Naive thymus-derived CD8-positive, alpha-beta T cell (primary cell): ENCODE data around the gene ROPN1B. TPM values are rescaled to one million over a fixed set of nuclear protein-coding genes. Genes with fewer than 3 reads are reported as not detected.
"Not testable (repeated sequence)": the region's sequence is repeated elsewhere in the genome, so short reads cannot be mapped to it uniquely, and the experiment has no call there.

Experiments
- ATAC-seq, 2 donors: fragments of 150-1000 bp; cut with Tn5 transposase in 1 of 2; sonication (Bioruptor Pico), chemical (Tn5 transposase) in 1 of 2; 1 replicate in 1 of 2; 2 replicates in 1 of 2; pipeline ENCODE4 v1.10.0; 2021; ENCODE audit warnings: mild to moderate bottlenecking in 2 of 2, moderate library complexity in 2 of 2
- POLR2A ChIA-PET: fragments of 350-600 bp; sonication (Branson Sonifier 250); formaldehyde crosslinking; loops from one replicate; lab custom pipeline; 2021; ENCODE audit warnings: antibody characterized with exemption; lab: Charles Lee
- DNase-seq, 10 donors: peaks; one replicate each; pipeline versions ENCODE4 v3.0.0 to v3.0.0-alpha.2; 2020 to 2022
- H3K27ac Mint-ChIP-seq, 10 donors: one replicate each; pipeline ENCODE4 v1.8.0; 2020 to 2022; ENCODE audit warnings: mild to moderate bottlenecking in 10 of 10, mixed read lengths in 10 of 10, moderate library complexity in 4 of 10, inconsistent platforms in 1 of 10
- H3K27me3 Mint-ChIP-seq, 5 donors: one replicate each; pipeline ENCODE4 v1.8.0; 2021 to 2022; ENCODE audit warnings: mixed read lengths in 5 of 5
- H3K36me3 Mint-ChIP-seq, 3 donors: one replicate each; pipeline ENCODE4 v1.8.0; 2020 to 2022; ENCODE audit warnings: mixed read lengths in 3 of 3, mild to moderate bottlenecking in 2 of 3, inconsistent platforms in 1 of 3
- H3K4me1 Mint-ChIP-seq, 4 donors: one replicate each; pipeline ENCODE4 v1.8.0; 2021 to 2022; ENCODE audit warnings: mixed read lengths in 4 of 4
- H3K4me3 Mint-ChIP-seq, 10 donors: one replicate each; pipeline ENCODE4 v1.8.0; 2020 to 2022; ENCODE audit warnings: mild to moderate bottlenecking in 10 of 10, mixed read lengths in 10 of 10, moderate library complexity in 6 of 10, inconsistent platforms in 1 of 10
- H3K9me3 Mint-ChIP-seq, 9 donors: one replicate each; pipeline ENCODE4 v1.8.0; 2020 to 2022; ENCODE audit warnings: mixed read lengths in 9 of 9, mild to moderate bottlenecking in 3 of 9, inconsistent platforms in 1 of 9, moderate library complexity in 1 of 9
- polyA plus RNA-seq, 3 donors: library from polyadenylated mRNA; unstranded; fragments of 300-500 nt; fragmentation: Illumina TruSeq; gene quantifications; one replicate each; pipeline ENCODE4 v1.2.3, GENCODE V29; 2021
- total RNA-seq, 8 experiments: library from RNA in 2 of 8; stranded (reverse) in 2 of 8; gene quantifications; one replicate each; pipeline ENCODE4 v1.2.3 and lab custom pipeline; 2021 to 2026

Gene ROPN1B
- total and polyA plus RNA-seq, 5 experiments from 2014 or later: not detected

DNA sequence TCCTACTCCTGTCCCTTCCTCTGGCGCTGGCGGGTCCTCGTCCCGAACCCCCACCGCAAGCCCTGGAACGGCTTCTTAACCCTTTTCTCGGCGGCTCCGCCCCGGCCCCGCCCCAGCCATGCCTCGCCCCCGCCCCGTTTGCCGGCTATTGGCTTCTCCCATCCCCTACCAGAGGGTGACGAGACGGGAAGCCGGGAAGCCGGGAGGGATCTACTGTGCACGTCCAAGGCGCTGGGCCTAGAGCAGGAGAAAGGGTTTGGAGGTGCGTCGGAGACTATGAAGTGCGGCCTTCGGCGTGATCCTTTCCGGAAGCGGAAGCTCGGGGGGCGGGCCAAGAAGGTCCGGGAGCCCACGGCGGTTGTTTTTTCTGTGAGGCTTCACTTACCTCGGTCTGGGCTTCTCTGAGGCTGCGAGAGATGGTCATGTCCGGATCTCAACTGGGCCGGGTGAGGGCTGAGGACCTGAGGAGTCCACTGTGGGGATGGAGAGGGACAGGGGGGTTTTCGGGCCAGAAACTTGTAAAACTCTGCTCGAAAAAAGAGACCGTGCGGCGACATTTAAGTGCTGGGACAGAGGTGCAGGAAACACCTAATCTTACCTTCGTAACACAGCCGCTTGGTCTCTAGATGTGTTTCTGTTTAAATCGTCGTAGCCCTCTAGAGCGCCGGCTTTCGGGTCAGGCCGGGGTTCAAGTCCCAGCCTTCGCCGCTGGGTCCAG is 21.4 kb downstream of the ROPN1B start:
- DNase-seq (peak; percentile 55 to 87 (median 72)), ATAC-seq (peak; percentile 90 to 93)
- H3K27me3 Mint-ChIP-seq: peaks cover 0 to 8% (median 0%) of the 10 kb centered on the region in 5 donors
- peak overlapping the region; percentile 92 to 100 (median 98) for H3K4me3 Mint-ChIP-seq
- POLR2A ChIA-PET: interaction anchor here (0.6 to 1.6 kb wide), 8 partner anchors 9 to 486 kb away, joined by 3 to 25 read pairs (median 3); partner anchors contain the start of genes KLF15, SLC41A3 and ZXDC
- peaks cover 10 to 22% (median 17%) of the 10 kb centered on the region in 4 donors for H3K4me1 Mint-ChIP-seq
- H3K27ac Mint-ChIP-seq: peak overlapping the region in 9 of 10 donors; percentile 96 to 100 (median 100)
- no peaks in the 10 kb centered on the region for H3K36me3 Mint-ChIP-seq
- H3K9me3 Mint-ChIP-seq: peaks cover 0 to 8% (median 0%) of the 10 kb centered on the region in 9 donors

DNA sequence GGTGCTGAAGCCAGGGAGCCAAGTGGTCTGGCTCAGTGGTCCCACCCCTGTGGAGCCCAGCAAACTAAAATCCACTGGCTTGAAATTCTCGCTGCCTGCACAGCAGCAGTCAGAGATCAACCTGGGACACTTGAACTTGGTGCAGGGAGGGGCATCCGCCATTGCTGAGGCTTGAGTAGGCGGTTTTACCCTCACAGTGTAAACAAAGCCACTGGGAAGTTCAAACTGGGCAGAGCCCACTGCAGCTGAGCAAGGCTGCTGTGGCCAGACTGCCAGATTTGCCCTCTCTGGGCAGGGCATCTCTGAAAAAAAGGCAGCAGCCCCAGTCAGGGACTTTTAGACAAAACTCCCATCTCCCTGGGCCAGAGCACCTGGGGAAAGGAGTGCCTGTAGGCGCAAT is 27.8 kb downstream of the ROPN1B start:
- H3K4me1 Mint-ChIP-seq, H3K27ac Mint-ChIP-seq, POLR2A ChIA-PET, DNase-seq, H3K27me3 Mint-ChIP-seq, H3K4me3 Mint-ChIP-seq, ATAC-seq: not testable (repeated sequence)
- peaks cover 0 to 46% (median 20%) of the 10 kb centered on the region in 9 donors for H3K9me3 Mint-ChIP-seq
- H3K36me3 Mint-ChIP-seq: peaks cover 2 to 18% (median 7%) of the 10 kb centered on the region in 3 donors

DNA sequence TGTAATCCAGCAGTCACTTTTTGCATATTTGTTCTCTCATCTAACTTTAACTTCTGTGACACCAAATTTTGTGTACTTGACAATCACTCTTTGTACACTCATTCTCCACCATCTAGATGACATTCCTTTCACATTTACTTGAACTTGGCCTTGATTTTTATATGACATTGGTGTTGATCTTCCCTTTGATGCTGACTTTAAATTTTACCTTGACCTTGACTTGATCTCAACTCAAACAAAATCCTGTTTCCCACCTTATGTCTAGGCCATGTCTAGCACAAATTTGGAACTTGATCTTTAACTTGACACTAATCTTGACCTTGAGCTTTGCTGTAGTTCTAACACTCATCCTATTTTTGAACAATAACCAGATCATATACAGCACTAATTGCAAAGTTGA is 33.2 kb downstream of the ROPN1B start:
- POLR2A ChIA-PET: no interaction called here
- Mint-ChIP-seq H3K27ac (no peak overlapping the region), H3K4me1 (no peaks in the 10 kb centered on the region), H3K9me3 (peaks cover 0 to 67% (median 19%) of the 10 kb centered on the region in 9 donors), H3K27me3 (no peaks in the 10 kb centered on the region), H3K4me3 (no peak overlapping the region), H3K36me3 (peaks cover 11 to 30% (median 28%) of the 10 kb centered on the region in 3 donors)
- no peak for DNase-seq
- ATAC-seq: no peak

DNA sequence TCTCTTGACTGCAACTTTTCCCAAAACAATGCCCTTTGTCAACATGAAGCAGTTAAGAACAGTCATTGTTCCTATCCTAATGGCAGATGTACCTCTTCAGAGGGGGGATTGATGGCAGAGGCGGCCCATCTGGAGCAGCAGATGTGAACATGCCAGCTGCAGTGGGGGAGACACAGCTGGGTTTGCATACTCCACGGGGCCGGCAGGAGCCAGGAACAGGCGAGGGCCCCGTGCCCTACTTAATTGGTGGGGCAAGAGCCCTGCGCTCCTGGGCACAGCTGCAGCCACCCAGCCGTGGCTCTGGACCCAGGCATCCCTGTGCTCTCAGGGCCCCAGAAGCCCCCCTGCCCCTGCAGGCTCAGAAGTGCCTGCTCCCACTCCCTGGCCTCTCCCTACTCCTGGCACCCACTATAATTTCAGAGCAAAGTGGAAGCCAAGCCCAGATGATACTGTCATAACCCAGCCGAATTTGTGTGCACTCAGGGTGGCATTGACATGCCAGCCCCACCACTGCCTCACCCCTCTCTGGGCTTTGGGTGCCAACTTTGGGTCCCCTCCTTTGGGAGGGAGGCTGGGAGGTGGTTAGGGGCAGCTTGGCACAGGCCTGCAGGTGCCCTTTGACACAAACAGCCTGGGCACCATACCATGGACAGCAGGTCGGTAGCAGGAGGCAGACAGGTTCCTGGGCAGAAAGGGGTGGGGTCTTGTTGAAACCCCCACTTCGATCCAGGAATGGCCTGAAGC is 34.6 kb downstream of the ROPN1B start:
- POLR2A ChIA-PET: no interaction called here
- peaks cover 21 to 37% (median 35%) of the 10 kb centered on the region in 3 donors for H3K36me3 Mint-ChIP-seq
- DNase-seq (no peak), ATAC-seq (no peak)
- peaks cover 0 to 53% (median 14%) of the 10 kb centered on the region in 9 donors for H3K9me3 Mint-ChIP-seq
- no peak overlapping the region for H3K4me3 Mint-ChIP-seq
- H3K27me3 Mint-ChIP-seq: no peaks in the 10 kb centered on the region
- H3K4me1 Mint-ChIP-seq: no peaks in the 10 kb centered on the region
- H3K27ac Mint-ChIP-seq: no peak overlapping the region

DNA sequence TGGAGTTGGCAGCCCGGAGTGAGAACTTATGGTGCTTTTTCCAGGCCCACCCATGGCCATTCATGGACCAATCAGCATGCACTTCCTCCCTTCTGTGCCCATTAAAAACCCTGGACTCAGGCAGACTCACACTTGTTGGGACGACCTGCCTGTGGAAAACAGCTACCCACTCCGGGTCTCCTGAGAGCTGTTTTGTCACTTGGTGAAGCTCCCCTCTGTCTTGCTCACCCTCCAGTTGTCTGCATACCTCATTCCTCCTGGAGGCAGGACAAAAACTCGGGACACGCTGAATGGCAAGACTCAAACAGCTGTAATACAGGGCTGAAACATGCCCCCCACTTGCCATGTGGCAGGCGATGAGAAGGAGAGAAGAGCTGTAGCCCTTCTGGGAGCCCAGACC is 35.2 kb downstream of the ROPN1B start:
- DNase-seq (no peak), ATAC-seq (no peak)
- peaks cover 0 to 47% (median 12%) of the 10 kb centered on the region in 9 donors for H3K9me3 Mint-ChIP-seq
- H3K27ac Mint-ChIP-seq: no peak overlapping the region
- H3K4me3 Mint-ChIP-seq: no peak overlapping the region
- H3K27me3 Mint-ChIP-seq: no peaks in the 10 kb centered on the region
- peaks cover 26 to 36% (median 29%) of the 10 kb centered on the region in 3 donors for H3K36me3 Mint-ChIP-seq
- POLR2A ChIA-PET: no interaction called here
- H3K4me1 Mint-ChIP-seq: no peaks in the 10 kb centered on the region

DNA sequence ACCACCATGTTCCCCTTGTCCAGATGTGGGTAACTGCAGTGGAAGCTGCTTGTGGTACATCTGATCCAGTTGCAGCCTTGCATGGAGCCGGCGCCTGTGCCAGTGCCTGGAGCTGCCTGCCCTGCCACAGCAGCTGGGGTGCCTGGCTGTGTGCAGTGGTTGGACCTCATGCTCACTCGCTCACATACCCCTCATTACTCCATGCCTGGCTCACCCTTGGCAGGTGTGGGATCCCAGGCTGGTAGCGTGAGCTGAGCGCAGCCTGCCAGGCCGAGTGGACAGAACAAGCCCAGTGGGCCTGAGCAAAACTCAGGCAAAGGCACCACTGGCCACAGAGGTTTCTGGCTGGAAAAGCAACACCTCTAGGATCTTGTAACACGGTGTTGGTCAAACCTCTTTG is 35.7 kb downstream of the ROPN1B start:
- H3K9me3 Mint-ChIP-seq: peaks cover 0 to 42% (median 12%) of the 10 kb centered on the region in 9 donors
- no peak overlapping the region for H3K27ac Mint-ChIP-seq
- peaks cover 24 to 34% (median 28%) of the 10 kb centered on the region in 3 donors for H3K36me3 Mint-ChIP-seq
- no peak overlapping the region for H3K4me3 Mint-ChIP-seq
- ATAC-seq (no peak), DNase-seq (no peak)
- POLR2A ChIA-PET: interaction anchor here (0.9 kb wide), 1 partner anchor 10 kb away, joined by 3 read pairs; no protein-coding TSS in a partner anchor
- no peaks in the 10 kb centered on the region for H3K27me3 Mint-ChIP-seq
- H3K4me1 Mint-ChIP-seq: no peaks in the 10 kb centered on the region

DNA sequence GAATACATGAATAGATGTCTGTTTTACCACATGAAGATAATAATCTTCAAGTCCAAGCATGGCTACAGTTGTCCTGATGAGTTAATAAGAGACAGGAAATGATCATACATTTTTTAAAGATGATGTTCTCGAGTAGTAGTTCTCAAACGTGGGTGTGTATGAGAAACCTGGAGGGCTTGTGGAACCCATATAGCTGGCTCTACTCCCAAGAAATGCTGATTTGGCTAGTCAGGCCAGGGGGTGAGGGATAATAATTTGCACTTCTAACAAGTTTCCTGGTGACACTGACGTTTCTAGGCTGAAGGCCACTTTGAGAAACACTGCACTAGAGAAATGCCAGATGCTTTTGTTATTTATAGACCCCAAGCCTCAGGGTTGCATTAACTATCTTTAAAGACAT is 37.0 kb downstream of the ROPN1B start:
- Mint-ChIP-seq H3K4me3 (no peak overlapping the region), H3K36me3 (peaks cover 27 to 41% (median 37%) of the 10 kb centered on the region in 3 donors), H3K4me1 (no peaks in the 10 kb centered on the region), H3K27me3 (no peaks in the 10 kb centered on the region), H3K27ac (no peak overlapping the region), H3K9me3 (peaks cover 0 to 30% (median 10%) of the 10 kb centered on the region in 9 donors)
- no peak for ATAC-seq
- POLR2A ChIA-PET: no interaction called here
- DNase-seq: no peak

DNA sequence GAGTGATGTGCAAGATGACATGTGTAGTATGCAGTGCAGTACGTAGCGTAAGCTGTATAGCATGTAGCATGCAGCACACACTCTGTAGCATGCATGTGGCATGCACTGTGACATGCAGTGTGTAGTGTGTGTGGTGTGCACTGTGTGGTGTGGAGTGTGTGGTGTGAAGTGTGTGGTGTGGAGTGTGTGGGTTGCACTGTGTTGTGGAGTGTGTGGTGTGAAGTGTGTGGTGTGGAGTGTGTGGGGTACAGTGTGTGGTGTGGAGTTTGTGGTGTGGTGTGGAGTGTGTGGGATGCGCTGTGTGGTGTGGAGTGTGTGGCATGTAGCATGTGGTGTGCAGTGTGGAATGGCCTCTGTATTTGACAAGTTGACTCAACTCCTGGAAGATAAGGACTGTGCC is 39.2 kb downstream of the ROPN1B start:
- peak overlapping the region in 2 of 10 donors; percentile 21 to 71 for H3K27ac Mint-ChIP-seq
- H3K27me3 Mint-ChIP-seq: no peaks in the 10 kb centered on the region
- peaks cover 33 to 63% (median 57%) of the 10 kb centered on the region in 3 donors for H3K36me3 Mint-ChIP-seq
- peaks cover 0 to 7% (median 2%) of the 10 kb centered on the region in 9 donors for H3K9me3 Mint-ChIP-seq
- POLR2A ChIA-PET: no interaction called here
- no peak overlapping the region for H3K4me3 Mint-ChIP-seq
- DNase-seq (no peak), ATAC-seq (no peak)
- no peaks in the 10 kb centered on the region for H3K4me1 Mint-ChIP-seq

DNA sequence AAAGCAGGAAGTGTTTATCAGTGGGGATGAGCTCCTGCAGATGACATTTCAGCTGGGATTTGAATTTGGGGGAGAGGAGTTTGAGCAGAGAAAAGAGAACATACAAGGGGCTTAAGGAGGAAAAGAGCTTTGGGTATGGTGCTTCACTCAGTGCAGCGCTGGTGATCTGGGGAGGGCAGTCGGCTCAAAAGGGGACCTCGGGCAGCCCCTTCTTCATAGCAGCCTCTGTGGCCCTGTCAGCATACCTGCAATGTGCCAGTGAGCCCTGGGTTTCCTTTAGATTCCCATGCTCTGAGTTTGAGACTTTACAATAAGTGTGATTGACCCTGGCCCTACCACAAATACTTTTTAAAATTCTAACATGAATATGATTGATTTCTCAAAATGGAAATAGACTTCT is 40.2 kb downstream of the ROPN1B start:
- peaks cover 31 to 72% (median 66%) of the 10 kb centered on the region in 3 donors for H3K36me3 Mint-ChIP-seq
- H3K27me3 Mint-ChIP-seq: no peaks in the 10 kb centered on the region
- peaks cover 0 to 6% (median 0%) of the 10 kb centered on the region in 9 donors for H3K9me3 Mint-ChIP-seq
- ATAC-seq (no peak), DNase-seq (no peak)
- no peaks in the 10 kb centered on the region for H3K4me1 Mint-ChIP-seq
- H3K27ac Mint-ChIP-seq: peak overlapping the region in 1 of 10 donors; percentile 3
- no peak overlapping the region for H3K4me3 Mint-ChIP-seq
- POLR2A ChIA-PET: no interaction called here

DNA sequence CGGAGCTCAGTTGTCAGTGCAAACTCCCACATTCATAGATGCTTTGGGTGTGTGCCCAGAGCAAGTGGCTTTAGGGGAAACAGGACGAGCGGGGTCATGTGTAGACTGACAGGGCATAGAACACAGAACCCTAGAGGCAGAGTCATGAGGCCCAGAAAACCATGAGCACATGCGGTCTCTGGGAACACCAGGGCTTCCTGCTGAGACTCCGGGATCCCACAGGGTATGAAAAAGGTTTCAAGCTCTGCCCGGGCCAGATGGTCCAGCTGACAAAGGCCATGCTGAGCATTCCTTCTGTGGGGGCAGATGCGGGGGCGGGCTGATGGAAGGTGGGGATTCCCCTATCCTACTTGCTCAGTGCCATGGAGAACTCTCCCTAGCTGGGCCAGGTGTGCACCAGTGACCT is 44.8 kb downstream of the ROPN1B start:
- POLR2A ChIA-PET: no interaction called here
- no peak for DNase-seq
- ATAC-seq: no peak
- Mint-ChIP-seq H3K36me3 (peaks cover 22 to 70% (median 49%) of the 10 kb centered on the region in 3 donors), H3K27me3 (no peaks in the 10 kb centered on the region), H3K4me1 (no peaks in the 10 kb centered on the region), H3K27ac (peak overlapping the region in 1 of 10 donors; percentile 22), H3K9me3 (peaks cover 0 to 6% (median 0%) of the 10 kb centered on the region in 9 donors), H3K4me3 (no peak overlapping the region)

DNA sequence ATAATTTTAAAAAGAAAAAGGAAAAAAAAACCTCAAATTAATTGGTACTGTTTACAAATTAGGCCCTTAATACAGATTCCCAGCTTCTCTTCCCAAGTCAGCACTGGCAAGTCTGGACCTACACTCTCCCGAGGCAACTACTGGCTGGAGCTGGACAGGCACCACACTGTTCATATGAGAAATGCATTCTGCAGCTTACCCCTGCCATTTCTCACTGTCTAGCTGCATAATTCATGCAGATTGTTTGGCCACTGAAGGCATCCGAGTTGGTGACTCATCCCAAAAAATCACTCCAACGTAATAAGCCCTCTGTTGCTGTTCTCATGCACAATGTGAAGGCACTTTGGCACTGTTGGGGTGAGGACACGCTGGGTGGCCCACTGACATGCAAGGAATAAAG is 45.3 kb downstream of the ROPN1B start:
- DNase-seq (no peak), ATAC-seq (no peak)
- H3K36me3 Mint-ChIP-seq: peaks cover 22 to 67% (median 49%) of the 10 kb centered on the region in 3 donors
- H3K9me3 Mint-ChIP-seq: peaks cover 0 to 6% (median 0%) of the 10 kb centered on the region in 9 donors
- H3K4me1 Mint-ChIP-seq: no peaks in the 10 kb centered on the region
- POLR2A ChIA-PET: no interaction called here
- H3K27me3 Mint-ChIP-seq: no peaks in the 10 kb centered on the region
- H3K27ac Mint-ChIP-seq: no peak overlapping the region
- H3K4me3 Mint-ChIP-seq: no peak overlapping the region

DNA sequence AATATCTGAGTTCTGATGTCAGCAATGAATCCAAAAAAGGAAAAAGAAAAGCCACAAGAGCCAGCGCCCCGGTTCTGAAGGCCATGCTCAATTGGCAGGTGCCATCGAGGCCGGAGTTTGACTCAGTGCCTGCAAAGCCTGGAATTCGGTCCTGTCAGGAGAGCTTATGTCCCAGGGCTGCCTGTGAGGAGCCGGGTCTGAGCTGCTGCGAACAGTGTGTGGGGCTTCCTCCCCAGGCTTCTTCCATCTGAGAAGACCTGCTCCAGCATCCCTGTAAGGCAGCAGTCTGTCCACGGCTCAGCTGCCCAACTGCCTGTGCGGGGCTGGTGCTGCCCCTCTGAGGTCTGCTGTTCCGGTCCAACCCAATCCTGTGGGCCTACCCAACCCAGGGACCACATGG is 46.1 kb downstream of the ROPN1B start:
- H3K27ac Mint-ChIP-seq: peak overlapping the region in 1 of 10 donors; percentile 52
- peaks cover 0 to 6% (median 0%) of the 10 kb centered on the region in 9 donors for H3K9me3 Mint-ChIP-seq
- H3K4me3 Mint-ChIP-seq: no peak overlapping the region
- no peaks in the 10 kb centered on the region for H3K27me3 Mint-ChIP-seq
- no peaks in the 10 kb centered on the region for H3K4me1 Mint-ChIP-seq
- no peak for DNase-seq
- POLR2A ChIA-PET: interaction anchor here (0.8 kb wide), 1 partner anchor 23 kb away, joined by 3 read pairs; no protein-coding TSS in a partner anchor
- no peak for ATAC-seq
- H3K36me3 Mint-ChIP-seq: peaks cover 22 to 63% (median 49%) of the 10 kb centered on the region in 3 donors

DNA sequence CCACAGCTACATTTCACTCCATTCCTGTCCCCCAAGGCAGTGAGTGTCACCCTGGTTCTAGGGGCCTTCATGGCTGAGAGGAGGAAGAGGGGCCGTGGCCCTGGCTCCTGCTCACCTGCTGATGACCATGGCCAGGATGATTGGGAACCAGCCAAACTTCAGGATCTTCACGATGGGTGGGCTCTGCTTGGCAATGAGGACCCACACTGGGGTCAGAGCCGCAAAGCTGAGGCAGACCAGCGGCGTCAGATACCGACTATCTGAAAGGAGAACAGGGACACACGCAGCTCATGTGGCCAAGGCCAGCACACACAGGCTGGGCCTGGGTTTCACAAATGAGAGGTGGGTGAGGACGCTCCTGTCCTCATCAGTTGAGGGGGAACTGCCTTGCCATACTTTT is 47.6 kb downstream of the ROPN1B start:
- POLR2A ChIA-PET: no interaction called here
- no peak overlapping the region for H3K4me3 Mint-ChIP-seq
- no peak for DNase-seq
- no peaks in the 10 kb centered on the region for H3K9me3 Mint-ChIP-seq
- H3K4me1 Mint-ChIP-seq: no peaks in the 10 kb centered on the region
- H3K27me3 Mint-ChIP-seq: no peaks in the 10 kb centered on the region
- H3K27ac Mint-ChIP-seq: peak overlapping the region in 1 of 10 donors; percentile 43
- ATAC-seq: no peak
- H3K36me3 Mint-ChIP-seq: peaks cover 13 to 59% (median 46%) of the 10 kb centered on the region in 3 donors
